AG20443 (cell line): Measurements from ENCODE around the gene WNT3.
A peak's percentile ranks its signal among the peaks of the same experiment; 100 is the strongest.

Experiments
- DNase-seq: peaks from one replicate; pipeline ENCODE4 v3.0.0; 2012; ENCODE audit warnings: low spot score, mixed read lengths

WNT3 gene

GRCh38 chr17:46732160-46732559 lies 86.3 kb downstream of the WNT3 start:
- no peak for DNase-seq

- DNase-seq, result no peak
These were observed 87.8 kb downstream of the WNT3 start for GRCh38 chr17:46730679-46731078.

DNA sequence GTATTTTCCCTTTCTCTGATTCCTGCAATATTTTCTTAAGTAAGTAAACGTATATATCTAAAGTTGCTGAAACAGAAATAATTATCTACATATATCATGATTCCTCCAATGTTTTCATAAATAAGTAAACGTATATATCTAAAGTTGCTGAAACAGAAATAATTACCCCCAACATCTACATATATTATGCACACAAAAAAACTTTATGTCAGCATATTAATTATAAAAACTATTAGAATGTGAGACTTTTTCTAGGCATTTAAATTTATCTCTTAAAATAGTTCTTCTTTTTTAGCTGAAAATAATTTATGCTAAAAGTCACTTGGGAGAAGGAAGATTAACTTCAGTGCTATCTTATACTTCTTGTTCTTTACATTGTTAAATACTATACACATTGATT lies 88.5 kb downstream of the WNT3 start:
- DNase-seq, result no peak

DNA sequence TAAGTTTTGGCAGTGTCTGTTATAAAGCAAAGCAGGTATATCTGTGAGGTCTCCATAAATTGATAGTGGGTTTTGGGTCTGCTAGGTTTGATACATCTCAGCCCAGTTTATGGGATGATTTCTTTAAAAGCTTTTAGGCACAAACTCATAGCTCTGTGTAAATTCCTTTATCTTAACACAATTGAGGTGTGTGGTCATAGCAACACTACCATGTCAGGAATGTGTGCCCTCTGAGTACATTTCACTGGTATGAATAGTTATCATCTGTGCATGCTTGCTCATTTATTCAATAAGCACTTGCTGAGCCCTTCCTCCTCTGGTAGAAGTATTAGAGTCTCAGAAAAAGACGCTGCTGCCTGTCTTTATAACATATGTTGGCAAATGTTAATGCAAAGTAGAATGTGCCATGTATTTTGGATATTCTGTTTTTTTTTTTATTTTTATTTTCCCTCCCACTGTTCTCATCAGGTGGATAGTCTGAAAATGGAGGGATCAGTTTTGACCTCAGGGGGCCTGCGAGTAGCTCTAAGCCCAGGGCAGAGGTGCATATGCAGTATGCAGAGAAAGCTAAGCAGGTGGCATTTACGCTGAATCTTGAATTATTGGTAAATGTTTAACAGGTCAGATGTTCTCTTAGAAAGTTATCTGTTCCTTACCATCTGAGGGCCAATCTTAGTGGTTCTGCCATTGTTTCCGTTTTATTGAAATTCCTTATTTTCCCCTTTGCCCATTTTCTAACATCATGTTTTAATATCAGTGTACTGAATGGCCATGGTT lies 90.7 kb downstream of the WNT3 start:
- DNase-seq, result peak; percentile 66

DNA sequence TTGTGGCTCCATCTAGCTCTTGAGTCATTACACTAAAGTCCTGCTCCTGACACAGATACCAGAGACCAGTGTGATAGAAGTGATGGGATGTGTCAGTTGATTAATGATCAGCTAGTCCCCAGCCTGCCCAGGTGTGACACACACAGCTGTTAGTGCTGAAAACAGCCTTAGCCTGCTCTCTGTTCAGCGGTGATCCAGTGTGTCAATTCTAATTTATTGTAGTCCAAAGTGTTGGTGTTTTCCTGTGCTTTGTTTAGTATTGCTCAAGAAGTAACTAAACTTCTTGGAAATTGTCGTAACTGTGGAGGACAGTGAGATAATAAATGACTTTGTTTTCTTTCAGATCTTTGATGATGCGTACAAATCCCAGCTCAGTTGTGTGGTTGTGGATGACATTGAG lies 92.3 kb downstream of the WNT3 start:
- no peak for DNase-seq

GRCh38 chr17:46722662-46723285 lies 95.7 kb downstream of the WNT3 start:
- DNase-seq, result no peak

DNA sequence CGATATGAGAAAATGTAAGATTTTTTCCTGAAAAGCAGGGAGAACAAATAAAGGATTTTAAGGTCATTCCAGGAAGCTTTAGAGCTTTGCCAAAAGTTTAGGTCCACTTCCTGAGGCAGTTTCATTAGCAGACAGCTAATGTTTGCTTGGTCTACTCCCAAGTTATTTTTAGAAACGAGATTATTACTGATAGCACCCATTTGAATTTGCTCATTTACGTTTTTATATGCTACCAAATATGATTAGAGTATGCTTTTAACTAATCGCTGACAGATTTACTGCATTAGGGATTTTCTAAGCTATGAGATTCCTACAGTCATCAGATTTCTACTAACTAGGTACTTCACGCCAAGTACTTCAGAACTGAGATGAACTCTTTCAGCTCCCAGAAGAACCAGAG lies 98.1 kb downstream of the WNT3 start:
- DNase-seq, result no peak

GRCh38 chr17:46719891-46720290 lies 98.6 kb downstream of the WNT3 start:
- no peak for DNase-seq

- DNase-seq, result no peak
These were observed 100.5 kb downstream of the WNT3 start for GRCh38 chr17:46717999-46718398.
